Keratinocyte (primary cell): ENCODE results near the gene RRAD. TPM values are rescaled to one million over a fixed set of nuclear protein-coding genes. Genes with fewer than 3 reads are reported as not detected.
A peak's percentile ranks its signal among the peaks of the same experiment; 100 is the strongest.

Experiments
- DNase-seq: peaks from one replicate; pipeline ENCODE4 v3.0.0-alpha.2; 2011; ENCODE audit warnings: low read depth, missing footprints, low spot score
- FAIRE-seq: peaks from 2 replicates; lab custom pipeline; 2011; peaks lifted over from hg19 to GRCh38; lab: Jason Lieb, UNC
- H2AFZ ChIP-seq: 2 replicates; pipeline ENCODE4 v1.6.0; 2012; ENCODE audit warnings: low read length, control low read depth, inconsistent platforms; ENCODE audit not compliant: control insufficient read depth
- H3K27ac ChIP-seq: 2 replicates; pipeline ENCODE4 v1.5.1; 2011; ENCODE audit warnings: low read length; ENCODE audit not compliant: control insufficient read depth, insufficient read depth
- H3K27me3 ChIP-seq: 3 replicates; pipeline ENCODE4 v1.6.0; 2011; ENCODE audit warnings: low read length; ENCODE audit not compliant: control insufficient read depth, insufficient read depth; ENCODE audit errors: extremely low read depth
- H3K36me3 ChIP-seq, 2 experiments: 2 replicates in 1 of 2; 3 replicates in 1 of 2; pipeline ENCODE4 v1.5.1; 2011; ENCODE audit warnings: low read length in 2 of 2, mild to moderate bottlenecking in 1 of 2; ENCODE audit not compliant: control insufficient read depth in 2 of 2, insufficient read depth in 2 of 2; ENCODE audit errors: extremely low read depth in 1 of 2
- H3K4me1 ChIP-seq: 3 replicates; pipeline ENCODE4 v1.5.1; 2011; ENCODE audit warnings: low read length; ENCODE audit not compliant: control insufficient read depth, insufficient read depth; ENCODE audit errors: extremely low read depth
- H3K4me2 ChIP-seq: 3 replicates; pipeline ENCODE4 v1.6.0; 2011; ENCODE audit warnings: low read depth, low read length; ENCODE audit not compliant: control insufficient read depth, insufficient read depth; ENCODE audit errors: extremely low read depth
- H3K4me3 ChIP-seq, 3 experiments: fragments of 200-600 bp in 1 of 3; sonication (generic) in 1 of 3; 2 replicates in 2 of 3; 3 replicates in 1 of 3; pipeline ENCODE4 v1.5.1; 2011 to 2016; ENCODE audit warnings: low read length in 3 of 3, mild to moderate bottlenecking in 3 of 3, control low read depth in 2 of 3, inconsistent platforms in 1 of 3, low read depth in 1 of 3, mixed read lengths in 1 of 3, mixed run types in 1 of 3, moderate library complexity in 1 of 3; ENCODE audit not compliant: control insufficient read depth in 2 of 3, insufficient read depth in 2 of 3; ENCODE audit errors: extremely low read depth in 1 of 3
- H3K79me2 ChIP-seq: 2 replicates; pipeline ENCODE4 v1.6.0; 2012; ENCODE audit warnings: low read length; ENCODE audit not compliant: control insufficient read depth, insufficient read depth
- H3K9ac ChIP-seq: 3 replicates; pipeline ENCODE4 v1.6.0; 2011; ENCODE audit warnings: low read length; ENCODE audit not compliant: control insufficient read depth, insufficient read depth; ENCODE audit errors: extremely low read depth
- H3K9me1 ChIP-seq: 3 replicates; pipeline ENCODE4 v1.6.0; 2011; ENCODE audit warnings: low read length; ENCODE audit not compliant: control insufficient read depth, insufficient read depth; ENCODE audit errors: extremely low read depth
- H3K9me3 ChIP-seq: 2 replicates; pipeline ENCODE4 v1.5.1; 2012; ENCODE audit warnings: low read depth, low read length; ENCODE audit not compliant: control insufficient read depth
- H4K20me1 ChIP-seq: 3 replicates; pipeline ENCODE4 v1.6.0; 2011; ENCODE audit warnings: low read length; ENCODE audit not compliant: control insufficient read depth, insufficient read depth; ENCODE audit errors: extremely low read depth
- CTCF ChIP-seq, 3 experiments: IDR thresholded peaks in 1 of 3; conservative IDR thresholded peaks in 1 of 3; optimal IDR thresholded peaks in 1 of 3; 2 replicates in 2 of 3; 3 replicates in 1 of 3; pipeline versions ENCODE3 to v1.5.1; 2011; ENCODE audit warnings: low read length in 3 of 3, mild to moderate bottlenecking in 3 of 3, moderate library complexity in 2 of 3, control low read depth in 1 of 3, inconsistent platforms in 1 of 3; ENCODE audit not compliant: insufficient read depth in 2 of 3; ENCODE audit errors: extremely low read depth in 1 of 3
- EZH2 ChIP-seq: IDR thresholded peaks from one replicate; pipeline ENCODE4 v1.6.1; 2012; ENCODE audit warnings: inconsistent platforms, mild to moderate bottlenecking, low read length, moderate library complexity
- dilution Hi-C: fragments of 300-500 bp; cut with MboI; formaldehyde crosslinking; loops from one replicate; pipeline ENCODE4 v1.7.0; 2020; ENCODE audit warnings: low sequenced_read_pairs; ENCODE audit not compliant: extremely low pct_ligation_motif_present
- polyA plus RNA-seq, 5 experiments: library from polyadenylated mRNA; depleted of rRNA in 3 of 5; stranded (reverse) in 3 of 5; stranded (forward) in 1 of 5; unstranded in 1 of 5; fragments of >200 nt; gene quantifications; 1 replicate in 1 of 5; 2 replicates in 3 of 5; 3 replicates in 1 of 5; pipeline versions ENCODE4 v1.2.1 to v1.2.3, GENCODE V29; 2011 to 2012; ENCODE audit warnings: missing spikeins in 2 of 5, low read depth in 1 of 5, low replicate concordance in 1 of 5

RRAD gene
- polyA plus RNA-seq, 1 donor (not counting 4 experiments of a cell fraction or from before 2014, with no cell fraction given), result 2.7 TPM

- Histone ChIP-seq H3K9me1 (no peaks in the 10 kb centered on the region), H3K4me2 (peak overlapping the region; percentile 41), H4K20me1 (no peaks in the 10 kb centered on the region), H3K4me1 (peaks cover 13% of the 10 kb centered on the region), H3K36me3 (no peaks in the 10 kb centered on the region), H3K9ac (no peak overlapping the region), H3K27me3 (peaks cover 3% of the 10 kb centered on the region), H2AFZ (no peak overlapping the region), H3K27ac (no peak overlapping the region), H3K4me3 (no peak overlapping the region), H3K79me2 (no peaks in the 10 kb centered on the region), H3K9me3 (no peaks in the 10 kb centered on the region)
- peak; percentile 43 for FAIRE-seq
- TF ChIP-seq EZH2 (no peak), CTCF (optimal IDR thresholded peaks at IDR 0.05 in 1 of 3, IDR thresholded peaks at IDR 0.05 in 1 of 3, conservative IDR thresholded peaks at IDR 0.05 in 1 of 3; ENCODE audit: extremely low read depth in 1 of 3, insufficient read depth in 2 of 3, low read length in 3 of 3) (no peak)
- dilution Hi-C loops, result no loop called here
- no peak for DNase-seq
Measured at GRCh38 chr16:66911112-66911511, 14.2 kb downstream of the RRAD start.

- TF ChIP-seq CTCF (optimal IDR thresholded peaks at IDR 0.05 in 1 of 3, IDR thresholded peaks at IDR 0.05 in 1 of 3, conservative IDR thresholded peaks at IDR 0.05 in 1 of 3; ENCODE audit: extremely low read depth in 1 of 3, insufficient read depth in 2 of 3, low read length in 3 of 3) (no peak), EZH2 (no peak)
- dilution Hi-C loops, result no loop called here
- H3K36me3 ChIP-seq, result no peaks in the 10 kb centered on the region
- DNase-seq, result no peak
- H3K9ac ChIP-seq, result no peak overlapping the region
- H3K9me1 ChIP-seq, result no peaks in the 10 kb centered on the region
- H4K20me1 ChIP-seq, result no peaks in the 10 kb centered on the region
- H3K4me1 ChIP-seq, result peaks cover 19% of the 10 kb centered on the region
- FAIRE-seq, result no peak
- H3K4me3 ChIP-seq, result no peak overlapping the region
- H3K9me3 ChIP-seq, result no peaks in the 10 kb centered on the region
- H3K27ac ChIP-seq, result no peak overlapping the region
- H3K27me3 ChIP-seq, result peaks cover 3% of the 10 kb centered on the region
- H2AFZ ChIP-seq, result no peak overlapping the region
- no peak overlapping the region for H3K4me2 ChIP-seq
- H3K79me2 ChIP-seq, result no peaks in the 10 kb centered on the region
Measured at GRCh38 chr16:66910175-66910940, 15.0 kb downstream of the RRAD start.
